Measurements from ENCODE around the gene MTHFD1. TPM values are rescaled to one million over a fixed set of nuclear protein-coding genes. Genes with fewer than 3 reads are reported as not detected.
"Not testable (repeated sequence)": the region's sequence is repeated elsewhere in the genome, so short reads cannot be mapped to it uniquely, and the experiment has no call there.

MTHFD1 gene
- total and polyA plus RNA-seq, 9 donors, result 16.3 to 77.6 (median 52.1) TPM

DNA sequence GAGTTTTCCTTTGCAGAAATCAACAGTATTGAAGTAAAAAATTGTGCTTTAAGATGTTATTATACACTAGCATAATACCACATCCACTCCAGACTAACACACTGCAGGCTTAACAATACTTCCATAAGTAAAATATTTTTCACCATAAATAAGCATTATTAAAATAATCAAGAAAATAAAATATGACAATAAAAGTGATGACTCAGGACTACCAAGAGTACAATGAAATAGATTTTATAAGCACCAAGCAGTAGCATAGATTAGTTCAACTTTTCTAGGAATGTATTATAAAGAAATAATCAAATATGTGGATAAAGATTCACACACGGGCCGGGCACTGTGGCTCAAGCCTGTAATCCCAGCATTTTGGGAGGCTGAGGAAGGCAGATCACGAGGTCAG, 40.4 kb upstream of the MTHFD1 start:
- TF ChIP-seq EP300 (IDR thresholded peaks at IDR 0.05) (no peak), CTCF (IDR thresholded peaks at IDR 0.05) (no peak), POLR2A (IDR thresholded peaks at IDR 0.05) (no peak)
- H3K27me3 ChIP-seq, result no peaks in the 10 kb centered on the region
- no peaks in the 10 kb centered on the region for H3K4me1 ChIP-seq (ENCODE audit: insufficient read depth)
- no peaks in the 10 kb centered on the region for H3K9me3 ChIP-seq
- H3K36me3 ChIP-seq, result no peaks in the 10 kb centered on the region
- H3K27ac ChIP-seq, result no peak overlapping the region
- 91 to 92% (median 92%) methylated on average over 3 of the region's 3 CpGs for WGBS, 3 donors
- no peak for DNase-seq
- intact Hi-C loops (cut with DNase I), result loop anchor here in 3 of 4 donors (10.0 kb wide), 3 partner anchors 127 to 157 kb away; partner anchors contain the start of genes ZBTB1 (in 1 of the 3) and ZBTB25 (in 1 of the 3)
- no peak overlapping the region for H3K4me3 ChIP-seq

DNA sequence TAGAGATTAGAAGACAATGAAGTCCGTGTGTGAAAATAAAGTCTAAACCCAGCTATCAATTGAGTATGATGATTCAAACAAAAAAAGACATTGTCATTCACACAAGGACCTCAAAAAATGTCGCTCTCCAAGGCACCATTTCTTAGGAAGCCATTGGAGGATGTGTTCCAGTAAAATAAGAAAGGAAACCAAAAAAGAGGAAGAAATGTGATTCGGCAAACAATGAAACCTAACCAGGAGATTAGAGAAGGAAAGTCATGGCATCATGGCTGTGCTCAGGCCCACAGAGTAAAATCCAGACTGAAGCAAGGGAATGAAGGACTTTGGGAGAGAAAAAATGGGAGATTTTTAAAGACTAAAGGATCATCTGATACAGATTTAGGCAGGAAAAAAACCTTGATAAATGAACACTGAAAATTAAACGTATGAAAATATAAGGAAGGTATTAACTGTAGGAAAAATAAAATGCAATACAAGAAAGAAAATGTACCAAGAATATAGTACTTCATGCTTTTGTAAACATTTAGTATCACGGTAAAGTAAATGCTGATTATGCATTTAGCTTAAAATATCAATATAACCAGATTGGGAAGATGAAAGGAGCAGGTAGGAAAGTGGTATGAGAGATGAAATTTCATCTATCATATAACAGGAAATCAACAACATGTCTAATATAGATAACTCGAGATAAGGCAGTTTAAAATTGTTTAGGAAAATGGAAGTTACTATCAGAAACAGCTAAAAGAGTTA, 38.2 kb upstream of the MTHFD1 start:
- Histone ChIP-seq H3K27me3 (no peaks in the 10 kb centered on the region), H3K4me3 (no peak overlapping the region), H3K36me3 (no peaks in the 10 kb centered on the region), H3K27ac (no peak overlapping the region), H3K4me1 (ENCODE audit: insufficient read depth) (no peaks in the 10 kb centered on the region), H3K9me3 (no peaks in the 10 kb centered on the region)
- DNase-seq, result no peak
- WGBS, 3 donors, result 89 to 90% (median 89%) methylated on average over 6 of the region's 6 CpGs
- TF ChIP-seq CTCF (IDR thresholded peaks at IDR 0.05) (no peak), EP300 (IDR thresholded peaks at IDR 0.05) (no peak), POLR2A (IDR thresholded peaks at IDR 0.05) (no peak)
- intact Hi-C loops (cut with DNase I), result loop anchor here in 3 of 4 donors (10.0 kb wide), 3 partner anchors 125 to 155 kb away; partner anchors contain the start of genes ZBTB1 (in 1 of the 3) and ZBTB25 (in 1 of the 3)

- Histone ChIP-seq H3K4me1 (ENCODE audit: insufficient read depth) (no peaks in the 10 kb centered on the region), H3K36me3 (no peaks in the 10 kb centered on the region), H3K9me3 (no peaks in the 10 kb centered on the region), H3K4me3 (no peak overlapping the region), H3K27ac (no peak overlapping the region), H3K27me3 (no peaks in the 10 kb centered on the region)
- no peak for DNase-seq
- WGBS, 3 donors, result 66 to 77% (median 66%) methylated on average over 3 of the region's 3 CpGs
- intact Hi-C loops (cut with DNase I), result no loop called here
- TF ChIP-seq POLR2A (IDR thresholded peaks at IDR 0.05), result no peak
- no peak for TF ChIP-seq EP300 (IDR thresholded peaks at IDR 0.05)
- TF ChIP-seq CTCF (IDR thresholded peaks at IDR 0.05), result no peak
Measured at GRCh38 chr14:64363265-64363846, 24.8 kb upstream of the MTHFD1 start.

GRCh38 chr14:64364907-64365306, 23.2 kb upstream of the MTHFD1 start:
- DNase-seq, result no peak
- 70 to 78% (median 72%) methylated on average over 3 of the region's 3 CpGs for WGBS, 3 donors
- TF ChIP-seq POLR2A (IDR thresholded peaks at IDR 0.05), result no peak
- no peak for TF ChIP-seq CTCF (IDR thresholded peaks at IDR 0.05)
- no peak for TF ChIP-seq EP300 (IDR thresholded peaks at IDR 0.05)
- no peaks in the 10 kb centered on the region for H3K36me3 ChIP-seq
- no peaks in the 10 kb centered on the region for H3K4me1 ChIP-seq (ENCODE audit: insufficient read depth)
- intact Hi-C loops (cut with DNase I), result no loop called here
- no peak overlapping the region for H3K4me3 ChIP-seq
- no peaks in the 10 kb centered on the region for H3K27me3 ChIP-seq
- no peak overlapping the region for H3K27ac ChIP-seq
- no peaks in the 10 kb centered on the region for H3K9me3 ChIP-seq

- WGBS, 3 donors, result 92 to 94% (median 92%) methylated on average over 9 of the region's 9 CpGs
- H3K27ac ChIP-seq; H3K36me3 ChIP-seq; H3K9me3 ChIP-seq; H3K4me3 ChIP-seq; H3K4me1 ChIP-seq (ENCODE audit: insufficient read depth); DNase-seq; H3K27me3 ChIP-seq; intact Hi-C loops (cut with DNase I): not testable (repeated sequence)
Measured at GRCh38 chr14:64365358-64365889, 22.7 kb upstream of the MTHFD1 start.
